Esophagus muscularis mucosa (tissue), 4 donors: ENCODE data around the gene CD180.
A peak's percentile ranks its signal among the peaks of the same experiment; 100 is the strongest.

Experiments
- CTCF ChIP-seq, 3 experiments: fragments of 200-600 bp in 2 of 3; fragments of 450-650 bp in 1 of 3; sonication (generic) in 2 of 3; IDR thresholded peaks; one replicate each; pipeline ENCODE4 v1.5.1; 2017 to 2019; ENCODE audit warnings: antibody characterized with exemption in 3 of 3, mild to moderate bottlenecking in 2 of 3, moderate library complexity in 1 of 3
- EP300 ChIP-seq: sonication (generic); formaldehyde crosslinking; IDR thresholded peaks from one replicate; pipeline ENCODE4 v1.6.1; 2017; ENCODE audit warnings: antibody characterized with exemption
- POLR2A ChIP-seq: fragments of 450-650 bp; IDR thresholded peaks from one replicate; pipeline ENCODE4 v1.6.1; 2017; ENCODE audit warnings: antibody characterized with exemption, moderate library complexity, mild to moderate bottlenecking, low read depth
- POLR2AphosphoS5 ChIP-seq, 2 donors: sonication (generic); formaldehyde crosslinking; IDR thresholded peaks; one replicate each; pipeline ENCODE4 v1.6.1; 2017; ENCODE audit warnings: antibody characterized with exemption in 2 of 2

GRCh38 chr5:67209141-67209771 lies 12.7 kb upstream of the CD180 start:
- peak; percentile 81 to 84 (median 84) for TF ChIP-seq CTCF (IDR thresholded peaks at IDR 0.05)
- no peak for TF ChIP-seq POLR2A
- TF ChIP-seq POLR2AphosphoS5 (IDR thresholded peaks at IDR 0.05), result peak in 1 of 2 donors; percentile 41
- no peak for TF ChIP-seq EP300
